ENCODE results near the gene MAT2B.
"Not testable (repeated sequence)": the region's sequence is repeated elsewhere in the genome, so short reads cannot be mapped to it uniquely, and the experiment has no call there.

The MAT2B gene

DNA sequence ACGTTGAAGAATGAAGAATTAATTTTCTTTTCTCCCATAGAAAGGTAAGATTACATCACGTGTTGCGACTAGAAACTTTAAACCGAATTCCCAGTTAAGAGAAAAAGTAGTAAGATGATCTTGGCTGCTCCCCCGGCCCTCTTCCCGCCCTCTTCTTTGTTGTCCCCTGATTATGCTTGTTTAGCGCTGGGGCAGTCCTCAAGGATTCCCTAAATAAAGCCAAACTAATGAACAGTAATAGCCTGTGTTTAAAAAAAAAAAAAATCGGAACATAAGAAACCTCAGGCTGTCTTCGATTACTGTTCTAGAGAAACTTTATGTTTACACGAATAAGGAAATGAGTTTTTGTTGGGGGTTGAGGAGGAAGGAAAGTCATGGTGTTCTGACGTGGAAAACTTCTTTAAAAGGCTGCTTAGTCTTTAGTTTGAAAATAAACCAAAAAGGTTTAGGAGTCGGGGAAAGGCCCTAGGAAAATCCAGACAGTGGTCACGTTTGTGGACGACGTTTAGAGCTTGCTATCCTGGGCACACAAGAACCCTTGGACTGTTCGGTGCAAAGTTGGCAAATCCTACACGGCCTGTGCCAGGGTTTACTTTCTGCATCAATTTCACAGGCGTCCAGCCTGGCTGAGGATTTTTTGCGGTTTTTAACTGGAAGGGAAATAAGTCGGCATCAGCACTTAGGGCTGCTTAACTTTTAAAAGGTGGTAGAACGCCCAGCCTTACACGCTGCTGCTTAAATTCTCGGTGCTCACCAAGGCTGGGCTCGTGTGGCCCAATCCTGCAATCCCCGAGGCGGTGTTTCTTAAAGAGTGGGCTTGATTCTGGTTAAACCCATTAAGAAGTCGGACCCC is 1.1 kb upstream of the MAT2B start:
- ATAC-seq: no peak

DNA sequence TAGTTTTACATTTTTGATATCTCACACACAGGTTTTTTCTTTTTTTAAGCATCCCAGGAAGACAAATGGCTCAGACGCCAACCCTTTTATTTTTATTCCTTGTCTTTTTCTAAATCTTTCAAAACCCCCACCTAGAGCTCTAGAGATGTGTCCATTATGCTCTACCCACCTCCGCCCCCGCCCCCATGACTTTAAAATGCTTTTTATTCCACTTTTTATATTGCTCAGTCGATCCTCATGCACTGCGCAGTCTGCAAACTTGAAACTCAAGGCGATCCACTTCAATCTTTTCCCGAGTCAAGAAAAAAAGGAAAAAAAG is 411 bp upstream of the MAT2B start:
- ATAC-seq: peak; percentile 0

DNA sequence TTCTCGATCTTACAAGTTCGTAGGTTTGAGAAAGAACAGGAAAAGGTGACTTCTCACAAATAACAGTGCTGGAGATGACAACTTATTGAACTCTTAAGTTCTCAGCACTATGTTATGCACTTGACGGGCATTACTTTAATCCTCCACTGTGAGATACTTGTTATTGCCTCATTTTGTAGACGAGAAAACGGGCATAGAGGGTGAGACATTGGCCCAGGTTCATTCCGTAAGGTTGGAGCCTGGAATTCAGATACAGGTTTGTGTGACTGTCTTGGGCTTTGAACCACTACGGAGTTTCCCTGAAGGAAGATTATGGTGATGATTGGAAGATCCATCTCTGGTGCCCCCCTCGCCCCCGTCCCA is 657 bp downstream of the MAT2B start:
- peak; percentile 39 to 42 for ATAC-seq

DNA sequence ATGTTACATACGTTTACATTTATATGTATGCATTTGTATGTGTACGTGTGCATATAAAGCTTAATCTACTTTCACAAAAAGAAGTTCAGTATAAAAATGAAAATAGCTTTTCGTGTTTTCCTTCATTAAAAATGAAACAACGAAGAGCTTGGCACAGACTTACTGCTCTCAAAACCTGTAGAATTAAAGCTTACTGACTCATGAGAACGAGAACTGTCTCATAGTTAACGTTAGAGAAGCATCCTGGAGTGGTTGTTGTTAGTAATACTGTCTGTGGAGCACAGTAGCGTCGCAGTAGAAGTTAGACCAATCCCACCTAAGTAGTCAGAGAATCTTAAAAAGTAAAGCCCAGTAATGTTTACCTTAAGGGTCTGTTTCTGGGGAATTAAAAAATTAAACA is 1.3 kb downstream of the MAT2B start:
- peak; percentile 57 to 64 for ATAC-seq

DNA sequence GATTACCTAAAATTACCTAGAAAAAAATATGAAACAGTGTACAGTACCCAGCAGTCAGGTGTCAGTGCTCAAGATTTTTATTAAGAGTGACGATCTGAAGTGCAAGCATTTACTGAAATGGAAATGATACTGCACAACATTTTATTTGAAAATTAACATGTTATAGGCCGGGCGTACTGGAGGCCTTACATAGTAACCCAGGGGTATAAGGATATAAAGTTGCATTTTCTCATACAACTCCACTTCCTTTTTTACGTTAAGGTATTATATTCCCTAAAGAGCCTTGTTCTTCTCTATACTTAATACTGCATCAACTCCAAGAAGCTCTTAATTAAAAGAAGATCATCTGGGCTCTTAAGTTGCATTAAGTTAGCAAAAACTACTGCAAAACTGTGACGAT is 3.3 kb downstream of the MAT2B start:
- no peak for ATAC-seq

DNA sequence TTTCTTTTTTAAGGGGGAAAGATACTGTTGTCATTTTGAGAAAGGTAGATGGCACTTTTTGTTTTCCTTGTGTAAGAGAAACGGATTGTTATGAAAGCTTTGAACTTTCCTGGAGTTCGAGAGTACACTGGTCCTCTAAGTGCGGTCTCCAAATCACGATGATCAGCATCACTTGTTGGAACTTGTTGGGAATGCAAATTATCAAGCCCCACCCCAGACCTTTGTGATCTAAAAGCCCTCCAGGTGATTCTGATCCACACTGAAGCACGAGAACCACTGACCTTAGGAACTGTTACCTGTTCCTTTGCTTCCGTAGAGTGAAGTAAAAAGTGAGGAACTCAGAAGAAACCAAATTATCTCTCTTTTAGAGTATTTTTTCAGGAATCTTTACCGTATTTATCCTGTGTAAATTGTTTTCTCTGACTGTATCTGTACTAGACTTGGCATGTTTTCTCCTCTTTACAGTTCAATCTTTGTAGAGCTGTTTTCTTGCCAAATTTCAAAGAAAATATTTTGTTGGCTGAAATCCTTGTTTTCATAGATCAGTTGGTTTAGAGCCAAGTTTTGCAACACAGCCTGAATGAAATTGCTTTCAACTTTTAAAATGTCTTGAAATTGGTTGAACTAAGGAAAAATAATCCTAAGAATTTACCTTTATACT is 4.0 kb downstream of the MAT2B start:
- ATAC-seq: no peak

DNA sequence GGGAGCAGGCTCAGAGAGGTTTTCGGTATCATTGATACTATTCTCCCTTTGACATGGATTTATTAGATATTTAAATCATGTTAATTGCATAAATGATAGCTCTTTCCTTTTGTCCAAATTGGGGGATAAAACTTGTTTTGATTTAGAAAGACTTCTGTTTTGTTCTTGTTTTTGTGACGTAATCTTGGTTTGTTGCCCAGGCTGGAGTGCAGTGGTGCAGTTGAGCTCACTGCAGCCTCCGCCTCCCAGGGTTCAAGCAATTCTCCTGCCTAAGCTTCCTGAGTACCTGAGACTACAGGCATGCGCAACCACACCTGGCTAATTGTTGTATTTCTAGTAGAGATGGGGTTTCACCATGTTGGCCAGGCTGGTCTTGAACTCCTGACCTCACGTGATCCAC is 7.1 kb downstream of the MAT2B start:
- no peak for ATAC-seq

DNA sequence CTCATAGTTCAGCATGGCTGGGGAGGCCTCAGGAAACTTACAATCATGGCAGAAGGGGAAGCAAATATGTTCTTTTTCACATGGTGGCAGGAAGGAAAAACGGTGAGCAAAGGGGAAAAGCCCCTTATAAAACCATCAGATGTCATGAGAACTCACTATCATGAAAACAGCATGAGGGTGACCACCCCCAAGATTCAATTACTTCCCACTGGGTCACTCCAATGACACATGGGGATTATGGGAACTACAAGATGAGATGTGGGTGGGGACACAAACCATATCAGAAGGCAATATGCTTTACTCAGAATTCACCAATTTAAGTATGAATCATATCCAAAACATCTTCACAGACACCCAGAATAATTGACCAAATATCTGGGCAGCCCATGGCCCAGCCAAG is 19.7 kb downstream of the MAT2B start:
- ATAC-seq: no peak

DNA sequence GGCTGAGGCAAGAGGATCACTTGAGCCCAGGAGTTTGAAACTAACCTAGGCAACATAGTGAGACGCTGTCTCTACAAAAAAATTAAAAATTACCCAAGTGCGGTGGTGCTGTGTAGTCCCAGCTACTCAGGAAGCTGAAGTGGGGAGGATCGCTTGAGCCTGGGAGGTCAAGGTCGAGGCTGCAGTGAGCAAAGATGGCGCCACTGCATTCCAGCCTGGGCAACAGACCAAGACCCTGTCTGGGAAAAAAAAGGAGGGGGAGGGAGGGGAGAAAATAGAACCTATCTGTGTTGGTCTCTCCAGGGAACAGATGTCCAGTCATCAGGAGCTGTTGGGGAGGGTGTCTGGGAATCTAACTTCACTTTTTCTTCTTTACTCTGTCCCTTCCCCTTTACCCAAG is 24.3 kb downstream of the MAT2B start:
- no peak for ATAC-seq

DNA sequence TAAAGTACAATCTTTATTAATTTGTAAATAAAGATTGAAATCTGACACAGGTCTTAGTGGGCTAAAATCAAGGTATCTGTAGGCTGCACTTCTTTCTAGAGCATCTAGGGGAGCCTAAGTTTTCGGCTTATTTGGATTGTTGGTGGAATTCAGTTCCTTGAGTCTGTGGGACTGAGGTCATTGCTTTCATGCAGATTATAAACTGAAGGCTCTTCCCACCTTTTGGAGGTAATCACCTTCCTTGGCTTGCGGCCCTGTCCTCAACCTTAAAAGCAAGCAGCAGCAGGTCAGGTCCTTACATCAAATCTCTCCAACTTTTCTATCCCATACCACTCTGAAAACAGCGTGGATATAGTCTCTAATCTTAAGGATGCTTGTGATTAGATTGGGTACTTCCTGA is 25.9 kb downstream of the MAT2B start:
- ATAC-seq: no peak

DNA sequence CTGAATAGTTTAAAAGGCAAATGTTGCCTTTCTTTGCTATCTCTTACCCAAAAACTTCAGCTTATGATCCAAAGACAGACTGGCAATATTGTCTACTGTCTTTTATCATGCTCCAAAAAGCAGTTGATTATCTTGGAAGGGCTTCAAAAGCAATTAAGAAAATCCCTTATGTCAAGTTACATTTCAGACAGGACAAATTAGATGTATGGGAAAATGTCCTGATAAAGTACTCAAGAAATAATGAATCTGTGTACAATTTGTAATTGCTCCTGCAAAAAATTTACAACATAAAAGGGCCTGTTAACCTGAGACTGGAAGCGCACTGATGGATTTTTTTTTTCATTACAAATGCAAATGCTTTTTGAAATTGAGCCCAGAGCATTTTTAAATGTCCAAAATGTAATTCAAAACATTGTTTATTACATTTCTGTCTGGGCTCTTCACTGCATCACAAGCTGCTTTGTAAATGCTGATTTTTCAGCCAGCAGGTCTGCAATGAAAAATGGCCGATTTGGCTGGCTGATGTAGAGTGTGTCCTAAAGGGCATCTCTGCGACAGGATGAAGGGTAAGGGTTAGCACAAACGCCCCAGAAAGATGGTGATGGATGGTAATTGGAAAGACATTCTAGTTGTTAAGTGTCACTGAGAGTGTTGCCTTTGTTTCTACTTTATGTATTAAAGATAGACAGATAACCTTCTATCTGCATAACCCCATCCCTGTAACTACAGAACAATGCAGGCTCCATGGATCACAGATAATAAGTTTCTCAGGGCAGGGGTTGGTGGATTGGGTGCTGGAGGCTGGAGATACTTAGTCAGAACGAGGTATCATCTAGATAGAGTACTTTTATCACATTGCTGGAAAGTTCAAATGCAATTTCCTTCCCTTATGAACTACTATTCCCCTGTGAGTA is 27.0 kb downstream of the MAT2B start:
- no peak for ATAC-seq

DNA sequence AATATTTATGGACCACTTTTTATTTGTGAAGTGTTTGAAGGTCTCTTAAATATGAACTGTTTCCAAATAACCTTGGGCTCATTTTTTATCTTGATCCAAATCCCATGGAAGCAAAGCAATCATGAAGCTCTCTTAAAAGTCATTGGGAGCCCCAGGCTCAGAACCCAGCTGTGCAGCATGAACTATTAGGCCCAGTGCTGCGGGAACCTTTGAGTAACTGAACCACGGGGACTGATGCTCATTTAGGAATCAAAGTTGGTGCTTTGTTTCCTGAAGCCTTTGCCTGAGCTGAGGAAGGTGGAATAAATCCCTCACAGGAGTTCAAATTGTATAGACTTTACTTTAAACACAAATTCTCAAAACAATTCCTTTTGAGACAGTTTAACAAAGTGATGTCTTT is 27.8 kb downstream of the MAT2B start:
- ATAC-seq: no peak

DNA sequence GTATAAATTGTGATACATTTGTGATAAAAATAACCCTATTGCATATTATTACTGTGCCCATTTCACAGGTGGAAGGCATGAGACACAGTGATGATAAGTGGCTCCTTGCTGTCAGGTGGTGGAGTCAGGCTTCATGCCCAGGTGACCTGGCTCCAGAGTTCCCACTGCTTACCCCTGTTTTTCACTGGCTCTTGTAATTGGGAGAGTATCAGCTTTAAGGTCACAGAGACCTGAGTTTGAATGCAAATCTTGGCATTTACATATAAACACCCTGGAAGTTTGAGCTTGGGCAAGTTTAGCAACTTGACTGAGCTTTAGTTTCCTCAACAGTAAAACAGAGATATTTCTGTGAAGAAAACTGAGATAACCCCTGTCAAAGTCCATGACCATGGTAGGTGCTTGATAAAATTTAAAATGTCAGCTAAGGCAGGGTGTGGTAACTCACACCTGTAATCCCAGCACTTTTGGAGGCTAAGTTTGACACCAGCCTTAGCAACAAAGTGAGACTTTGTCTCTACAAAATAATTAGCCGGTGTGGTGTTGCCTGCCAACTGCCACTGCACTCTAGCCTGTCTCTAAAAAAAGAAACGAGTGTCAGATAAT is 29.2 kb downstream of the MAT2B start:
- ATAC-seq: no peak

DNA sequence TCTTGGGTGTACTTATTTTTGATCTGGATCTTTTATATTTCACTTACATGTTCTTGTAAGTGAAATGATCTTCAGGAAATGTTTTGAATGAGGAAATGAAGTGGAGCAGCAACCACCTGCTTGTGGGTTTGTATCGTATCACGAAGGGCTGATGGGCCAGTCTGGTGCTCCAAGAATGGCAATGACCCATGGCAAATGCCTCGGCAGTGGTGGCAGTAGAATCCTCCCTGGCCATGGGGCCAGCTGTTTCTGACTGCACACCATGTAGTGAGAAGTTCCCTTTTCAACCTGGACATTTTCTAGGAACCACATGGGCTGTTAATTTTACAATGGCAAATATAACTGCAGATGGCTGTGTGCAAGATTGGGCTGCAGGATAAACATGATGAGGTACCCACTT is 29.9 kb downstream of the MAT2B start:
- ATAC-seq: no peak

DNA sequence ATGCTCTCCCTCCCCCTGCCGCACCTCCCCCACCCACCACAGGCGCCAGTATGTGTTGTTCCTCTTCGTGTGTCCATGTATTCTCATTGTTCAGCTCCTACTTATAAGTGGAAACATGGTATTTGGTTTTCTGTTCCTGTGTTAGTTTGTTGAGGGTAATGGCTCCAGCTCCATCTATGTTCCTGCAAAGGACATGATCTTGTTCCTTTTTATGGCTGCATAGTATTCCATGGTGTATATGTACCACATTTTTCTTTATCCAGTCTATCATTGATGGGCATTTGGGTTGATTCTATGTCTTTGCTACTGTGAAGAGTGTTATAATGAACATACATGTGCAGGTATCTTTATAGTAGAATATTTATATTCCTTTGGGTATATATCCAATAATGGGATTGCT is 31.0 kb downstream of the MAT2B start:
- not testable (repeated sequence) for ATAC-seq

DNA sequence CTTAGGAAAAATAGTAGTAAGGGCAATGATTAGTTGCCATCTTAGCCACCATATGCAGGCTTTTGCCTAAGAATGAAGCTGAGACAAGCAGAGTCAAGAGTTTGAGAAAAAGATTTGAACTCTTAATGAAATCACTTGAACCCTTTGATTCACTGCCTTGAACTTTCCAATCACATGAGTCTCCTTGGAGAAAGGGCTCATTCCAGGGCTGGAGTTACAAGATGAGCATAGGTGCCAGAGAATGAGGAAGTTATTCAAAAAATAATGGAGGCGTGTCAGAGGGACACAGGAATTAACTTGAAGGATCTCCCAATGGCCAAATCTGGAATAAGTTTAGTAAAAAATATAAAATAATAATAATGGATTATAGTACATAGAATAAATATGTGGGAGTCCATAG is 35.3 kb downstream of the MAT2B start:
- no peak for ATAC-seq

DNA sequence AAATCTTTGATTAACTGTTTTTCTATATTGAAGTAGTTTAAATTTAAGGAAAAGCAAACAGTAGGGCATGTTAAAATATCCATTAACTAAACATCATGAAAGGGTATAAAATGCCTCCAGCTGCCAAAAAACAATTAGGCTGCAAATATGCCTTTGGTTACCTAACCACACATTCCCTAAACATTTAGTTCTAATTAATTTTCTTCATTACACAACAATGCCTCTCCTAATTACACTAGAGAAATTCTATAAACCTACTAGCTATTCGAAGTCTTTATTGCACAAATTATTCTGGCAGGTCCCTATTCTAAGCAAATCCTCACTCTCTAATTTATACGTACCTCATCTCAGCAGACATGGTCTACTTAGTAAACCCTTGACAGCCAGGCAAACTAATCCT is 37.4 kb downstream of the MAT2B start:
- no peak for ATAC-seq

DNA sequence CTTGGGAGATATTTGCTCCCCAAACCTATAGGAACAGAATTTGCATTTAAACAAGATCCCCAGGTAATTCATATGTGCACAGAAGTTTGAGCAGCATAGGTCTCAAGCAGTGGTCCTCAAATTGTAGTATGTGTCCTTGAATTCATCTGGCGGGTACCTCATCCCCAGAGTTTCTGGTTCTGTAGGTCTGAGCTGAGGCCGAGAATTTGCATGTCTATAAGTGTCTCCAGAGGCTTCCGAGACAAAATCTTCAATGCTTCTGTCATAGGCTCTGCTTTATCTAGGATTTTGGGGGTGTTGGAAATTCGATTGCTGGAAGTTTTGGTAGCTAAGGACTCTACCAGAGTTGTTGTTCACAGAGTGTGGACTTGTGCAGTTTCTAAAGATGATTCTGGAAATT is 38.6 kb downstream of the MAT2B start:
- no peak for ATAC-seq

DNA sequence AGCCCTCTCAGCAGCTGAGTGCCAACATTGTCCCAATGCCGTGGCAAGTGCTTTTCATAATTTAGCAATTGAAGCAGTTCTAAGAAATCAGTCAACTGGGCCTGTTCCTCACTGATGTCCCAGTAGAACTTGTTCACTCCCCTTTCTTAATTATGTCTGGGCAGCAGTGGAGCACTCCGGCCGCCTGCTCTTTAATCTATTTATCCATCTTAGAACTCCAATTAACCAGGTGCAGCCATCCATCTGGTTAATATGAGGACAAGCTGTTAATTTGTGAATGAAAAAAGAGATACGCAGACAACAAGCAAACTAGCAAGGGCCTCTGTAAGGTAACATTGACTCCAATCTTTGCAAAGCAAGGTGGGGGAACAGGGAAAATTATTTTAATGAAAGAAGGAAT is 39.4 kb downstream of the MAT2B start:
- ATAC-seq: no peak

DNA sequence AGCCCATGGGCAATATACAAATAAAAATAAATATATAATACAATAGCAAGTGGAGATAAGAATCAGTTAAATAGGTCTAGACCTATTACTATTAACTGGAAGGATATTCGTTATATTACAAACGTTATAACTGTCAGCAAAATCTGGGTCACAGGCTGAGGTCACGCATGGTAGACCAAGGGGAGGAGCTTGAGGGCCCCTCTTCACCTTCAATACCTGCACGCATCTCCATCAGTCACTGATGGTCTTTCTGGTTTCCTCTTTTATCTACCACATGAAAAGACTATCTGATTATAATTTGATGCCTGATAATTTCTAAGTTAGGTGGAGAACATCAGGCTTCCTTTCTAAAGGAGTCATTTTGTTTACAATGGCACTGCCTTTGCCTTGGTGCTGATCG is 43.2 kb downstream of the MAT2B start:
- ATAC-seq: no peak

DNA sequence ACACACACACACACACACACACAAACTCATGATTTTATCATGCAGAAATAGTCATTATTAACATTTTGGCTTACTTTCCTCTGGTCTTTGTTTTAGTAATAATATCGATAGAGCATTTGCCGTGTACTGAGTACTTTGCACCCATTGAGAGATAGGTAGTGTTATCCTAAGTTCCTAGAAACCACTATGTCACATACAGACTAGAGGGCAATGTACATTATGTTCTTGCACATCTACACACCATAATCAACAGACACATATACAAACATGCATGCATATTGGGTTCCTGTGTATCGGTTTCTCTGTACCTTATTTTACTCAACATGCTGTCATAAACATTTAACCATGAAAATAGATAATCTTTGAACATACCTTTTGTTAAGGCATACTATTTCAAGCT is 45.7 kb downstream of the MAT2B start:
- ATAC-seq: no peak

DNA sequence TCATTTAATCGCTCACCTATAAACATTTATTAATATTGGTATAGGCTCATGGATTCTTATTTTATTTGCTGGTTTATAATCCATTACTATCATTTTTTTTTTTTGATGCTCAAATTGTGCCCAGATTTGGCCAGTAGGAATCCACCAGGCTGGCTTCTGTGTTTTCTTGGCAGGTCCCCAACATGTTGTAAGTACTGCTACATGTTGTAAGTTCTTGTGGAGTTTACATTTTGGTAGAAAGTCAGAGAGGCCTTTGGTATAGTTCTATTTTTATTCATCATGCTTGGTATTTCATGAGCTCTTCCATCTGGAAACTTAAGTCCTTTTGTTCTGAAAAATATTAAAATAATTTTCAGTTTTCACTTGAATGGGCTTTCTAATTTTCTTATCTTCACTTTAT is 47.1 kb downstream of the MAT2B start:
- no peak for ATAC-seq

DNA sequence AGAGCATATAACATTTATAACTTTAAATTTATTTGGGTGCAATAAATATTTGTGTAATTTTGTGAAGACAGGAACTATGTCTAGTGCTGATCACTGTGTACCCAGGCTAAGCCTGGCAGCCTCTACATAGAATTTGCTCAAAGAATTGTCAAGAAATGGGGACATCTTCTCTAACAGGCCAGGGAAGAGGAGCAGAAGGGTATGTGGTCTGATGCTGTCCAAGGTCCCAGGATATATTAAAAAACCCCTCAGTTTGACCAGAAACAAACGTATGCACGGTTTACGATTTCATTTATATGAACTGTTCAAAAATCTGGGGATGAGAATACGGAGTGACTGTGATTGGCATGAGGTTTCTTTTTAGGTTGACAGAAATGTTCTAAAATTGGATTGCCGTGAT is 55.9 kb downstream of the MAT2B start:
- ATAC-seq: no peak
